Hematopoietic multipotent progenitor cell treated with erythropoietin and hydrocortisone succinate and interleukin-3 and kit ligand, for 8 days (in vitro differentiated cells): Measurements from ENCODE around the gene WASF3.
A peak's percentile ranks its signal among the peaks of the same experiment; 100 is the strongest.
"Not testable (repeated sequence)": the region's sequence is repeated elsewhere in the genome, so short reads cannot be mapped to it uniquely, and the experiment has no call there.

Experiments used
- DNase-seq: peaks from one replicate; pipeline ENCODE4 v3.0.0-alpha.2; 2015

Gene WASF3

DNA sequence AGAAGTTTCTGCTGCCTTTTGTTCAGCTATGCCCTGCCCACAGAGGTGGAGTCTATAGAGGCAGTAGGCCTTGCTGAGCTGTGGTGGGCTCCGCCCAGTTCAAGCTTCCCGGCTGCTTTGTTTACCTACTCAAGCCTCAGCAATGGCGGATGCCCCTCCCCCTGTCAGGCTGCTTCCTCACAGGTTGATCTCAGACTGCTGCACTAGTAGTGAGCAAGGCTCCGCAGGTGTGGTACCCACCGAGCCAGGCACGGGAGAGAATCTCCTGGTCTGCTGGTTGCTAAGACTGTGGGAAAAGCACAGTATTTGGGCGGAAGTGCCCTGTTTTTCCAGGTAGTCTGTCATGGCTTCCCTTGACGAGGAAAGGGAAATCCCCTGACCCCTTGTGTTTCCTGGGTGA lies 78.6 kb downstream of the WASF3 start:
- DNase-seq, result not testable (repeated sequence)

DNA sequence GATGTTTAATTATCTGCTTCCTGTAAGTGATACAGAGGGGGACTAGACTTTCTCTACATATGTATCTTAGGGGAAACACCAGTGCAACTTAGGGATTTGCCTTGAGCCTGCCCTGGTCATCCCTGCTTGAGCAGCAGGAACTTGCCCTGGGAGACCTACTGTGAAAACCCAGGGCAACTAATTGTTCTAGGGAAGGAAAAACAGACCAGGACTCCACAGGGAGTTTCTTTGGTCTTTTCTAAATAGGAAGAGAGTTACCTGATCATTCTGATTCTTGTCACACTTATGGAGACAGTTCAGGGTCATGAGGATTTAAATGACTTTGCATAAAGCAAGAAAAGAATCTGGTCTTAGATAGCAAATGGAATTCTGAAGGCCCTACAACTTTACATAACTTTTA lies 89.1 kb downstream of the WASF3 start:
- DNase-seq, result no peak

DNA sequence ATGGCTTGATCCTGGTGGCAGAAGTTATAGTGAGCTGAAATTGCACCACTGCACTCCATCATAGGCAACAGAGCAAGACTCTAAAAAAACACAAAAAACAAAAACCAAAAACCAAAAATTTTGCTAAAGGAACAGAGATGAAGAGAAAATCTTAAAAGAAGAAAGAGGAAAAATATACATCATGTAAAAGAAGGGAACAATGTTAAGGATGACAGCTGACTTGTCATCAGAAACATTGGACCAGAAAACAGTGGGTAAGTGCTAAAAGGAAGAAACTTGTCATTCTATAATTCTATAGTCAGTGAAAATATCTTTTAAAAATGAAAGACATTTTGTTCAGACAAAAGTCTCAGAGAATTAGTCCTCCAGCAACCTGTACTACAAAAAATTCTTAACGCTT lies 93.8 kb downstream of the WASF3 start:
- DNase-seq, result no peak

DNA sequence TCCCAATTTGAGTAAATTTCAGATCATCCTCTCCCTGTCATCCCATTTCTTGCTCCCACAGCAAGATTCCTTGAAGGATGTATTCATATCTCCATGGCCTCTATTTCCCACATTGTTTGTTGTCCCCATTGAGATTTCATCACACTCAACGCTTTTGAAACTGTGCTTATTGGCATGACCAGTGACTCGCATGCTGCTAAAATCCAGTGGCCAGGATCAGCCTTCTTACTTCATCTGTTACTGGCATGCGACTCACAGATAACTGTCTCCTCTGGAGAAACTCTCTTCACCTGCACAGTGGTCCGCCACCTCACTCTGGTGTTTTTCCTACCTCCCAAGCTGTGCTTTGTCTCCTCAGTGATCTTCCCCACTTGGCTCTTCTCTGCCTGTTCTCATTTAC lies 95.8 kb downstream of the WASF3 start:
- DNase-seq, result no peak

DNA sequence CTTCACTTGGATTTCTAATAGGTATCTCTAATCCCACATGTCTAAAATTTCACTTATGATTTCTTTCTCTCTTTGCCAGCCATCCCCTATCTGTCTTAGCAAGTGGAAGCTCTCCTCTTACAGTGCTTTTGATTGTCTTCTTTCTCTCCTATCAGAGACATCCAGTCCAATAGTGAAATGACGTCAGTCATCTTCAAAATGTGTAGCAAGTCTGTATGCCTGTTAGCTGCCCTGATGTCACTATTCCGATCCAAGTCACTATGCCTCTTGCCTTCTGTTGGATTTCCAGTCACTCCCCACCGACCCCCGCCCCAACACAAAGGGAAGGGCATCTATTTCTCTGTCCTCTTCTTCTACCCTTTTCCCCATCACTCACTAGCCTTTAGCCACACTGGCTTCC lies 96.4 kb downstream of the WASF3 start:
- no peak for DNase-seq

DNA sequence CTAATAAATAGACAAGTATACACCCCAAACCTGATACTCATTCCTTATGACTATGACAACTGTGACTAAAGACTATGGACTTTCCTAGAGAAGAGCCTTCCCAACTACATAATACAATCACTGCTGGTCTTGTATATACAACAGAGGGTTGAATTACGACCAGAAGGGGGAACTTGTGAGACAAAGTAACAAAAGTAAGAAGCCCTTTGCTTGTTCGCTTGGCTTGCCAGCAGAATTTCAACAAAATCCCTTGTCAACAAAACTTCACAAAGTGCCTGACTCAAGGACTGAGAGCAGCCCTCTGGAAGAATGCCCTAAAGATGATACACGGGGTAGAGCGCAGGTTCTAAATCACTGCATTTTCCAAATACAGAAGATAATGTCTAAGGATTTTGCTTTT lies 99.4 kb downstream of the WASF3 start:
- DNase-seq, result no peak

DNA sequence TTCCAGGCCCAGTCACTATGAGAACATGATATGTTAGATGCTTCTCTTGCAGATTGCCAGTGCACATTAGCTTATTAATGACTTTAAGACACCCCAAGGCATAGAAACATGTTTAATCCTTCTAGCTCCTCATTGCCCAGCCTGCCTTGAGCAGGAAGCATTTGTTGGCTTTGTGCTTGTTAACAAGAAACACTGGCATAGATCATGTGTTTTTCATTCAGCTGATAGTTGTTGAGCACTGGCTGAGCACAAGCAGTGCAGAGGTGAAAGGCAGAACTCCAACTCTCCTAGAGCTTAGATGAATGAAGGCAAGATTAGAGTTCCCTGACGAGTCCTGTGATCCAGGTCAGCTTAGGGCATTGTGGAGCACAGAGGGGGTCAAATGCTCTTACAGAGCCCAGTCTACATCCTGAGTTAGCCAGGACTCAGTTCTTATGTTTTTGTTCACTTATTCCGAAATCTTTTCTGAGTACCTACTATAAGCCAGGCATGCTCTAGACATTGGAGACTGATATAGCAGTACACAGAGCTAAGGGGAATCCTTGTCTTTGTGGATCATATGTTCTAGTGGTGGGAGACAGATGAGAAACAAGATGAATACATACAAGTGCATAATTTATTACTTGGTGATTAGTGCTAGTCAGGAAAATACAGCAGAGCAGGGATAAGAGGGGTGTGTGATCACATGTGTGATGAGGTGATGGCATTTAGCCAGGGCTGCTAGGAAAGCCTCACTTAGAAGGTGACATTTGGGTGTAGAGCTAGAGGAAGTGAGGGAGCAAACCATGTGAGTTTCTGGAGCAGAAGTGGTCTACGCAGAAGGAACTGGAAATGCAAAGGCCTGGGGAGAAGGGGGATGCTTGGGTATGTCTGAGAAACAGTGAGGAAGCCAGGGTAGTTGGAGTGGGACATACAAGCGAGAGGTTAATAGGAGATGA lies 101.2 kb downstream of the WASF3 start:
- peak; percentile 6 for DNase-seq

DNA sequence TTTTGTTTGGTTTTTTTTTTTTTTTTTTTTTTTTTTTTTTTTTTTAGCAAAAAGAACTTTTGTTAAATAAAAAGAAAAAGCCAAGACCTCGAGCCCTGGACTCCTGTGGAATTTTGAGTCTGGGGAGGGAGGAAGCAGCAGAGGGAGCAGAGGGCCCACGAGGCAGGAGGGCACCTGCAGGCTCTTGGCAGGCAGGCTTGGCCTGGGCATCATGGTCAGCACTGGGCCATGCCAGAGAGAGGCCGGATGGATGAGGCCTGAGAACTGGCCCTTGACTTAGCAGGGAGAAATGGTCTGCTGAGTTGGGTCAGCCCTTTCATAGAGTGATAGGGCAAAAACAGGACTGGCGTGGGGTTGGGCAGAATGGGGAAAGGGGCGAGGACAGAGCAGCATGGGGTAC lies 102.7 kb downstream of the WASF3 start:
- DNase-seq, result no peak

DNA sequence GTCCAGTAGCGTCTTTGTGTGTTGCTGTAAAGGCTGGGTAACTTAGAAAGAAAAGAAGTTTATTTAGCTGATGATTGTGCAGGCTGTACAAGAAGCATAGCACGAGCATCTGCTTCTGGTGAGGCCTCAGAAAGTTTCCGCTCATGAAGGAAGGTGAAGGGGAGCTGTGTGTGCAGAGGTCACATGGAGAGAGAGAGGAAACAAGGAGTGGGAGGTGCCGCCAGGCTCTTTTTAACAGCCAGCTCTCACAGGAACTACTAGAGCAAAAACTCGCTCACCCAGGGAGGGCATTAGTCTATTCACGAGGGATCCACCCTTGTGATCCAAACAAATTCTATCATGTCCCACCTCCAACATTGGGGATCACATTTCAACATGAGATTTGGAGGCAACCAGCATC lies 103.3 kb downstream of the WASF3 start:
- no peak for DNase-seq

DNA sequence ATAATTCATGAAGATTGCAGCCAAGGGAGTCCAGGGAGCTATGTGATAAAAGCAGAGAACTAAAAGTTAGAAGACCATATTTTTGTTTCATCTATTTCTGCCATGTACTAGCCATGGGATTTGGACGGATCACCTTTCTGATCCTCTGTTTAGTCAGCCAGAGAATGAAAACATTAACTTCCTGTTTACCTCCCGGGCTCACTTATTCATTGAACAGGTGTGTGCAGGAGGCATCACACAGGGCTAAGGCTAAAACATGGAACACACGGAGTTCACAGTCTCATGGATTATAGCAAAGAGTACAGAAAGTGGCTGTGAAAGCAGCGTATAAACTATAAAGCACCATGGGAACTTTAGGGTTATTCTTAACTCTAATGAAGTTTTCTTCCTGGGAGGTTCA lies 106.3 kb downstream of the WASF3 start:
- no peak for DNase-seq

DNA sequence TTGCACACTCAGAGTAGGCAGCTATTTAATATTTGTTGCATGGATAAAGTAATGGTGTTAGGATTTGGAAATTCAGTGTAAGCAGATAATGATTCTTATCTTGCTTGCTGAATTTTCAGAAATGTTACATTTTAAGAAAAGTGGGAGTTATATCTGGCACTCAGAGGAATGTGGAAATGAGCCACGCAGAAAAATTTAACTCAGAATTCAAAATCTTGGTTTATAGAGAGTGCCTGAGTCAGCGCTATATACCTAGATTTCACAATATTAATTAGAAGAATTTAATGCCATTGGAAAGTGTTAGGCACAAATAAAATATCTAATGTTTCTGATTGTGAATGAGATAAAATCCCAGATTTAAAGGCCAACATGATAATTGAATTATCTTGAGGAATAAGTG lies 106.8 kb downstream of the WASF3 start:
- DNase-seq, result no peak

DNA sequence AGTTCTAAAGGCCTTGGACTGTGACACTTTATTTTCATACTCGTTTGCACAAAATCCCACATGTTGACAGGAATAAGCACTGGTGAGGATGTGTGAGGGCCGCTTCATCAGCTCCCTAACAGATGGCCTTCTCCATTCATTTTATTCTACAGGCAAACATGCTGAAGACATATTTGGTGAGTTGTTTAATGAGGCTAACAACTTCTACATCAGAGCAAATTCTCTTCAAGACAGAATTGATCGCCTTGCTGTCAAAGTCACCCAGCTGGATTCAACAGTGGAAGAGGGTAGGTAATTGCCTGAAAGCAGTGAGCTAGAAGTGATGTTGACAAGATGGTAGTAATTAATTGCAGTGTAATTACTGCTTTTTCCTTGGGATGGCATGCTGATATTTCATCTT lies 107.4 kb downstream of the WASF3 start:
- no peak for DNase-seq

DNA sequence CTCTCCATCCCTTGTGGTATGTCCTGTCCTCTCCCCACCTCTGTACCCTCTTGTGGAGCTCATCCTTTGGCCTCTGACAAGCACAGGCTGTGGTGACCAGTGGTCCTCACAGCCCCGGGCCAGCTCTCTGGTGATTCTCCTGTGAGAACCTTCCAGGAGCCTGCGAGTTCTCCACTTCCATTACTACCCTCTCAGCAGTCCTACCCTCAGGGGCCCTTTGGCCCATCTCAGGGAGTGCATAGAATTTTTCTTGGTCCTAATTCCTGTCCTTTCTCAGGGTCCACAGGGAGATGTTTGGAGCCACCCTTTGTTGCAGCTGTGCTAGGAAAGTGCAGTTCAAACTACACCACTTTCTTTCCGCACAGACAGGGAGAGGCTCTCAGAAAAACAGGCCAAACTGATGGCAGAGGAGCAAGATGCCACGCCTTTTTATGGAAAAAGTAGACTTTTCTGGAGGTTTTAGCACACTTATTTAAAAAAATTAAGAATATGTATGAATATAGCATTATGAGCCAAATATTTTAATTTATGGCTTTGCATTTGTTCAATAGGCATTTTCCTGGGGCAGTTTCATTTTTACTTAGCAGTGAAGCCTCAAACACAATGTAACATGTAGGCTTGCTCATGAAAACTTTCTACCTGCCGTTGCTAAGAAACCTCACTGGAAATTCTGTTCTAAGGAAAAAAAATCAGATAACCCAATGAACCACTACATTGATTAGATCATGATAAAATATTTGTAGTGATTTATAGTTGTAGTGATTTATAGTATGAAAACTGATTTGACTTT lies 111.1 kb downstream of the WASF3 start:
- no peak for DNase-seq

DNA sequence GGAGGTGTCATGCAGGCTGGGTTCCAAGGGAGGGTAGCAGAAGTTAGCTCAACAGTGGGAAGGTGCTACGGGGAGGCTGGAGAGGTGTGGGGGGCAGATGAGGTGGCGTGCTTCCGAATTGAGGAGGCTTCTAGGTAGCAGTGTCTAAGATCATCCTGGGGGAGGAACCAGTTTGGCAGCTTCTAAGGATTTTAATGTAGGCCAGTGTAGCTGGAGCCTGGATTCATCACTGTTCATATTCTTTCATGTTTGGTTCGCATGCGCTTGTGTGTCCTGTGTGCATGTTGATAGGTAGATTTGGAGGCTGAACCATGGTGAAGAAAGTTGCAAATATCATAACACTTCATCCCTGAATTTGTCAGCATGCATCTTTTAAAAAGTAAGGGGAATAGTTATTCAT lies 116.4 kb downstream of the WASF3 start:
- DNase-seq, result no peak

DNA sequence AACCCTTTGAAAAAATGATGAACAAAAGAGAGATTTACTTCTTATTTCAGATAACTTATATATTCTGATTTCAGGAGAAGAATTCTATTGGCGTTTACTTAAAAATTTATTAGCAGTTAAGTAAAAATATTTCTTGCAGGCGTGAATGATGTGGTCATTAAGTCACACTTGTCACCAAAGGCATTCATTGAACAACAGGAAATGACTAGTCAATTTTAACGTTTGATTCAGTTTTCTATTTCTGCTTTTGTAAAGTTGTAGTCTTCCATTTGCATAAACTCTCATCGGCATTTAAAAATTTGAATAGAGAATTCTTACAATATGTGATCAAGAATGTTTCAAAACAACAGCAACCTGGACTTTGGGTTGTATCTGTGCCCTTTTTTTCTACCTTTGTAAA lies 119.7 kb downstream of the WASF3 start:
- DNase-seq, result no peak

DNA sequence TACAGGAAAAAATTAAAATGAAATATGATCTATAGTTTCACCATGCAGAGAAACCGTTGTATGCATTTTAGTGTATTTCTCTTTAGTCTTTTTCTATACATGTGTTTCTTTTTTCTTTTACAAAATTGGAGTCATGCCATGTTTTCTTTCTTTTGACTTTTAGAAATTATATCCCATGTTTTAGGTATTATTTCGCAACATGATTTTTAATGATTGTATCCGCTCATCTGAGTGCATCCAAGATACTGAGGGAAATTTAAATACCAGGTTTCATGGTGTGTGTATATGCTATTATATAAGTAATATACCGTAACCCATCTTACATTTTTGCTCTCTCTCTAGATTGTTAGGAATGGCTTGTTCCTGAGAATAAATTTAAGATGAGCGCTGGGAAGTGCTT lies 120.8 kb downstream of the WASF3 start:
- DNase-seq, result no peak

DNA sequence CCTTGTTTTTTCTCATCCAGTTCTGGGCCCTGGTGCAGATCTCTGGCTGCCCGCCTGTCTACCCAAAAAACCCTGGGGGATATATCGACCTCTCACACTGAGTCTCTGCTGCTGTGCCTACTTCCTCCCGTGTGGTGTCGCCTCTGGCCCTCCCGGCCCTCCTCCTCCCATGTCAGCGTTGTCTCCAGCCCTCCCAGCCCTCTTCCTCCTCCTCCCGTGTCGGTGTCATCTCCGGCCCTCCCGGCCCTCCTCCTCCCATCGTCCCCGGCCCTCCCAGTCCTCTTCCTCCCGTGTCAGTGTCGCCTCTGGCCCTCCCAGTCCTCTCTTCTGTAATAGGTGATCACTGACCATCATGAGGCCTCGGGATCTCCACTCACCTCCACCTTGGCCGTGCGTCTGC lies 121.3 kb downstream of the WASF3 start:
- no peak for DNase-seq

DNA sequence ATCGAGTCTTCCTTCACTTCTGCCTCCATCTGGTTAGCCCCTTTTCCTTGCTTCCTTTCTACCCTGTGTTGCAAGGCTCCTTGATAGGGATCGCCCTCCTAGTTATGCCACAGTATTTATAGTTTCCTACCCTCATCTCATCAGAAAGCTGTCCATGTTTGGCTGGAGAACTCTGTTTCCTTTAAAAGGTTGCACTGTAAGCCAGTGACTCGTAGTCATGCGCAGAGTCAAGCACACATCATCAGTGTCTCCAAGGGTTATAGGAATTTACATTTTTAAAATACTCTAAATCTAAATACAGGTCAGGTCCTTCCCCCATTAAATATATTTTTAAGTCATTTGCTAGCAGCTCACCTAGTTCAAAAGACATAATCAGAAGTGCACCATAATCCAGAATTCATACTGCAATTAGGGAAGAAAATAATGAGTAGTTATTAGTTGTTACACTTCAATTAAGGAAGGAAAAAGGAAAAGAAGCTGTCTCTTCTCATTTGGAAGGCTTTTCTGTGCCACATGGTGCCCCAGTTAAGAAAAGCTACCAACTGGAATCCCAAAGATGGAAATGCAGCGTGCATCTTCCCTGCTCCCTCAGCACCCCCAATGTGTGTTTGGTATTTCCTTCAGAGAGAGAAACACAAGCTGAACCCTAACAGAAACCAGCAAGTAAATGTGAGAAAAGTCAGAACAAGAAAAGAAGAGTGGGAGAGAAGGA lies 122.1 kb downstream of the WASF3 start:
- no peak for DNase-seq

DNA sequence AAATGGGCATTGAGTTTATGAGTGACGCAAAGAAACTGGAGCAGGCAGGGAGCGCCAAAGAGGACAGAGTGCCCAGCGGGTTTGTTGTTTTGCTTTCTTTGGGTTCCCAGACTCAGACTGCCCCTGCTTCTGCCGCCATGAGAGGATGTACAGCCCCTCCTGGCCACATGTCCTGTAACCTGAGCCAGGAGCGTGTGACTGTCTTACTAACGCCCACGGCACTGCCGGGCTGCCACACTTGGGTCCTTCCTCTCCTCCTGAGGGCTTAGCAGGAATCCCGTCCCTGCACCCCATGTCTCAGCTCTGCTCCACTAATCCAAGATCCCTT lies 122.6 kb downstream of the WASF3 start:
- DNase-seq, result no peak

DNA sequence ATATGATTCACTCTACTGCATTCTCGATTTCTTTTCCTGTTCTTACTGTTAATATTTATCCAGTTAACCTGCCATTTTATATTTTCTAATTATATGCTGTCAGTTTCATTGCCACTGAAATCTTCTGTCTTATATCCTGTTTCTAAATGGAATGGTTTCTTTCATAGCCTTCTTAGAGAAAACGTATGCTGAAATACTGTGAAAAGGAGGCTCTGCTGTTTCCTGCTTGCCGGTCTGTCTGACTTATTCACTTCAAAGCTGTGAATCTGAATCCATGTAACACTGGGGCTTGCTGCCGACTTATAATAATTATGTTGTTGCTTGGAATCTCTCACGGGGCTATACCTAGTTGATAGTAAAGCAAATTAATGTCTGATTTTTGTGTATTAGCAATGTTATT lies 123.1 kb downstream of the WASF3 start:
- DNase-seq, result no peak

DNA sequence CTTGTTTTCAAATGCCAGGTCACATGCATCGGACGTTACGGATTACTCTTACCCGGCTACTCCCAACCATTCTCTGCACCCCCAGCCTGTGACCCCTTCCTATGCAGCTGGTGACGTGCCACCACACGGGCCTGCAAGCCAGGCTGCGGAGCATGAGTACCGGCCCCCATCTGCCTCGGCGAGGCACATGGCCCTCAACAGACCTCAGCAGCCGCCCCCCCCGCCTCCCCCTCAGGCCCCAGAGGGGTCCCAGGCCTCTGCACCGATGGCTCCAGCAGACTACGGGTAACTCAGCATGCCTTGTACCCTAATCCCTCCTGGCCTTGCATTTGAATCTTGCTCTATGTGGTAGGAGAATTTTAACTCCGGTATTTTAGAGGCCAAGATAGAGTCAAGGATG lies 123.6 kb downstream of the WASF3 start:
- no peak for DNase-seq

DNA sequence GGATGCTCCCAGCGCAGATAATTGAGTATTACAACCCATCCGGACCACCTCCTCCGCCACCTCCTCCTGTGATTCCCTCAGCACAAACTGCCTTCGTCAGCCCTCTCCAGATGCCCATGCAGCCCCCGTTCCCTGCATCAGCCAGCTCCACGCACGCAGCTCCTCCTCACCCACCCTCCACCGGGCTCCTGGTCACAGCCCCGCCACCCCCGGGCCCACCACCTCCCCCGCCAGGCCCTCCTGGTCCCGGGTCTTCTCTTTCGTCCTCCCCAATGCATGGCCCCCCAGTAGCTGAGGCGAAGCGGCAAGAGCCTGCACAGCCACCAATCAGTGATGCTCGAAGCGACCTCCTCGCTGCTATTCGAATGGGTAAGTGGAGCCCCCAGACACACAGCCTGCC lies 125.1 kb downstream of the WASF3 start:
- no peak for DNase-seq

DNA sequence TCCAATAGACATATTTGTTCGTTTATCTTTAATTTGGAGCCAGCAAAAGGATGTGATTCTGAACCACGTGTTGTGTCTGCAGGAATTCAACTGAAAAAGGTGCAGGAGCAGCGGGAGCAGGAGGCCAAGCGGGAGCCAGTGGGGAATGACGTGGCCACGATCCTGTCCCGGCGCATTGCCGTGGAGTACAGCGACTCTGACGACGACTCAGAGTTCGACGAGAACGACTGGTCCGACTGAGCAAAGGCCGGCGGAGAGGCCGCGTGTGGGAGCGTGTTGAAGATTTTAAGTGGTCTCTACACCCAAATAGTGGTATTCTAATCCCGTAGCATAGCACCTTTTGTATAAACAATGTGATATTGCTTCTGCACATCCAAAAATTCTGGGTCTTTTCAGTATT lies 128.1 kb downstream of the WASF3 start:
- DNase-seq, result no peak

DNA sequence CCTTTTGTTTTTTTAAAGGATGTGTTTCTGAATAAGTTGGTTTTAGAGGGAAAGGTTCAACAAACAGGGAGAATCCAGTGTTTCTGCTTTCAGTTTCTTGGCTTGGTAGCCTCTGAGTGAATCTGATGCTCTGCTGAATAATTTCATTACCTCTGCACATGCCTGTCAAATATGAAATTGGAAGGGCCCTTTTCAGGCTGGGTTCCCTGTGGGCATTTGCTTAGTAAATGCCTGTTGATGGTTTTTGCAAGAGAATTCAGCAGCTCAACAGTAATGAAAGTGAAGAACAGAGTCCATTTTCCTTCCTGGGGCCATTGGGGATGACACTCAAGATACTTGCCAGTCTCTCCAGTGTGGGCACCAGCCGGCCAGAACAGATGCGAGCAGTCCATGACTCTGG lies 128.8 kb downstream of the WASF3 start:
- no peak for DNase-seq
